ENCODE data around the gene PROB1. TPM values are rescaled to one million over a fixed set of nuclear protein-coding genes. Genes with fewer than 3 reads are reported as not detected.

PROB1 gene
- total and polyA plus RNA-seq, 2 of the 8 experiments (the other 6 are each of a cell fraction or from before 2014, with no cell fraction given) = 0.89 to 3.1 TPM

- Histone ChIP-seq H3K27me3 (replicated peaks in 1 of 4; ENCODE audit: control insufficient read depth in 3 of 4, extremely low read depth in 1 of 4, insufficient read depth in 3 of 4, low read length in 3 of 4) (0 out of 7 replicates have a peak, but pooled peaks cover 0 to 4% (median 0%) of the 10 kb centered on the region in 4 experiments), H2BK5ac (ENCODE audit: low read depth, low read length) (peak overlapping the region; percentile 99), H3K4me1 (replicated peaks in 1 of 4; ENCODE audit: control insufficient read depth in 3 of 4, insufficient read depth in 4 of 4, low read length in 3 of 4) (peaks cover 0 to 8% (median 4%) of the 10 kb centered on the region in 4 experiments; a peak in 6 of 7 replicates), H3K23ac (ENCODE audit: insufficient read length) (no peak overlapping the region), H2BK20ac (ENCODE audit: low read length) (no peak overlapping the region), H2BK12ac (ENCODE audit: low read depth, low read length) (no peak overlapping the region; the same call in 1 of the 2 replicates), H3K27ac (ENCODE audit: low read depth, low read length) (peak overlapping the region; percentile 94; the same call in 1 of the 2 replicates), H2AK5ac (ENCODE audit: low read depth, low read length) (no peak overlapping the region), H3K56ac (replicated peaks; ENCODE audit: insufficient read length, low read depth, low read length) (no peak overlapping the region), H3K9ac (replicated peaks in 1 of 4; ENCODE audit: extremely low read depth in 1 of 4, low read depth in 3 of 4, low read length in 3 of 4) (peak overlapping the region in 3 of 4 experiments; percentile 92 to 97 (median 93); a peak in 6 of 7 replicates), H3K4me2 (ENCODE audit: insufficient read depth in 1 of 2, low read depth in 2 of 2, low read length in 2 of 2) (peak overlapping the region; percentile 74 to 96), H3K79me1 (ENCODE audit: low read depth, low read length) (no peaks in the 10 kb centered on the region), H3K9me3 (ENCODE audit: insufficient read depth in 2 of 2, low read depth in 1 of 2, low read length in 1 of 2) (no peaks in the 10 kb centered on the region), H3K14ac (ENCODE audit: insufficient read length) (no peak overlapping the region), H4K5ac (ENCODE audit: insufficient read length, low read depth, low read length) (no peak overlapping the region), H4K91ac (replicated peaks; ENCODE audit: insufficient read length, low read length) (no peak overlapping the region), H3K23me2 (ENCODE audit: low read depth, low read length) (peaks cover 4% of the 10 kb centered on the region; the same call in 1 of the 2 replicates), H3K18ac (ENCODE audit: extremely low read depth, low read length) (no peak overlapping the region), H4K20me1 (replicated peaks in 1 of 2; ENCODE audit: control insufficient read depth in 1 of 2, insufficient read depth in 2 of 2, low read length in 2 of 2) (peaks cover 0 to 1% of the 10 kb centered on the region in 2 experiments), H3K79me2 (ENCODE audit: control insufficient read depth in 1 of 2, insufficient read depth in 2 of 2, low read length in 2 of 2) (no peaks in the 10 kb centered on the region; a peak in 2 of 4 replicates), H2BK15ac (ENCODE audit: low read length) (no peak overlapping the region), H3K4me3 (ENCODE audit: extremely low read depth in 1 of 4, insufficient read depth in 2 of 4, low read depth in 3 of 4, low read length in 4 of 4) (peak overlapping the region; percentile 72 to 84 (median 80)), H3K36me3 (ENCODE audit: control insufficient read depth in 2 of 4, insufficient read depth in 4 of 4, low read length in 3 of 4) (peaks cover 0 to 6% (median 3%) of the 10 kb centered on the region in 4 experiments; a peak in 2 of 8 replicates), H3K4ac (replicated peaks; ENCODE audit: insufficient read length, low read depth, low read length) (no peak overlapping the region), H2AFZ (ENCODE audit: low read length) (peak overlapping the region; percentile 37; the same call in 1 of the 2 replicates), H2BK120ac (replicated peaks; ENCODE audit: low read depth, low read length) (no peak overlapping the region), H4K8ac (ENCODE audit: extremely low read depth, insufficient read depth, low read length) (no peak overlapping the region)
- no peak for DNase-seq (ENCODE audit: low read depth in 1 of 2, low spot score in 2 of 2)
- TF ChIP-seq SRF (IDR thresholded peaks at IDR 0.05; ENCODE audit: low read depth, low read length) (no peak), ATF3 (IDR thresholded peaks at IDR 0.05; ENCODE audit: insufficient read depth, low read depth, low read length) (no peak), RXRA (IDR thresholded peaks at IDR 0.05; ENCODE audit: insufficient read depth, low read depth, low read length) (no peak), FOSL1 (IDR thresholded peaks at IDR 0.05; ENCODE audit: insufficient read depth, low read depth, low read length) (no peak)
- ChIA-PET POLR2A (ENCODE audit: partially characterized antibody) (interaction anchor here (0.6 to 2.8 kb wide), 13 partner anchors 10 to 761 kb away, joined by 3 to 16 read pairs (median 4); partner anchors contain the start of genes DNAJC18 and MATR3), CTCF (ENCODE audit: partially characterized antibody) (interaction anchor here (1.2 to 2.7 kb wide), 10 partner anchors 8 to 100 kb away, joined by 3 to 16 read pairs (median 6); partner anchors contain the start of gene SMIM33)
- 46% methylated on average over 7 of the region's 7 CpGs; no CpG with 5 or more reads in 1 of the 2 experiments for WGBS, 2 experiments (ENCODE audit: extremely low coverage in 1 of 2, insufficient coverage in 1 of 2, insufficient read length in 1 of 2, insufficient replicate concordance in 2 of 2, low coverage in 1 of 2, low lambda C conversion rate in 2 of 2, missing lambda C conversion rate in 1 of 2)
- FAIRE-seq = no peak
Observed at GRCh38 chr5:139403418-139403786, 8.5 kb upstream of the PROB1 start.
